Vagina (tissue), 2 donors: Measurements from ENCODE around the gene TBL1X.

ENCODE experiments used
- CTCF ChIP-seq, 3 experiments: fragments of 450-650 bp in 2 of 3; fragments of 200-600 bp in 1 of 3; sonication (generic) in 1 of 3; IDR thresholded peaks; one replicate each; pipeline ENCODE4 v1.5.1; 2017 to 2019; ENCODE audit warnings: antibody characterized with exemption in 3 of 3, mild to moderate bottlenecking in 2 of 3, moderate library complexity in 2 of 3
- POLR2A ChIP-seq, 2 donors: fragments of 450-650 bp; IDR thresholded peaks; one replicate each; pipeline ENCODE4 v1.6.1; 2017; ENCODE audit warnings: antibody characterized with exemption in 2 of 2, mild to moderate bottlenecking in 2 of 2, moderate library complexity in 2 of 2

GRCh38 chrX:9650091-9650490, 185.2 kb downstream of the TBL1X start:
- no peak for TF ChIP-seq POLR2A (IDR thresholded peaks at IDR 0.05)
- no peak for TF ChIP-seq CTCF (IDR thresholded peaks at IDR 0.05)
